H1 (cell line): Measurements from ENCODE around the gene TEX51. TPM values are rescaled to one million over a fixed set of nuclear protein-coding genes. Genes with fewer than 3 reads are reported as not detected.

ENCODE experiments used
- CTCF ChIA-PET: fragments of 300-600 bp; sonication (Branson Sonifier 250); formaldehyde crosslinking; loops from one replicate; lab custom pipeline; 2021; ENCODE audit not compliant: partially characterized antibody; lab: Charles Lee
- POLR2A ChIA-PET: fragments of 300-600 bp; sonication (Branson Sonifier 250); formaldehyde crosslinking; loops from one replicate; lab custom pipeline; 2021; ENCODE audit warnings: inconsistent platforms; ENCODE audit not compliant: partially characterized antibody; lab: Charles Lee
- DNase-seq, 2 experiments: peaks; one replicate each; pipeline versions ENCODE4 v3.0.0 to v3.0.0-alpha.2; 2010 to 2022; ENCODE audit warnings: low spot score in 2 of 2, low read depth in 1 of 2, mixed read lengths in 1 of 2
- FAIRE-seq: peaks from 2 replicates; lab custom pipeline; 2011; peaks lifted over from hg19 to GRCh38; lab: Jason Lieb, UNC
- H2AFZ ChIP-seq: 2 replicates; pipeline ENCODE4 v1.8.1; 2012; ENCODE audit warnings: low read length, inconsistent platforms
- H2AK5ac ChIP-seq: 2 replicates; pipeline ENCODE4 v1.6.1; 2013; ENCODE audit warnings: low read depth, low read length
- H2BK120ac ChIP-seq: replicated peaks from 2 replicates; pipeline ENCODE3; 2013; ENCODE audit warnings: low read depth, low read length, inconsistent platforms
- H2BK12ac ChIP-seq: 2 replicates; pipeline ENCODE4 v1.6.1; 2013; ENCODE audit warnings: low read depth, low read length
- H2BK15ac ChIP-seq: 2 replicates; pipeline ENCODE4 v1.6.1; 2013; ENCODE audit warnings: low read length
- H2BK20ac ChIP-seq: 2 replicates; pipeline ENCODE4 v1.6.1; 2013; ENCODE audit warnings: low read length
- H2BK5ac ChIP-seq: 2 replicates; pipeline ENCODE4 v1.6.1; 2013; ENCODE audit warnings: low read depth, low read length
- H3K14ac ChIP-seq: 2 replicates; pipeline ENCODE4 v1.6.1; 2013; ENCODE audit warnings: inconsistent platforms; ENCODE audit not compliant: insufficient read length
- H3K18ac ChIP-seq: 2 replicates; pipeline ENCODE4 v1.6.1; 2013; ENCODE audit warnings: low read length; ENCODE audit errors: extremely low read depth
- H3K23ac ChIP-seq: 2 replicates; pipeline ENCODE4 v1.6.1; 2013; ENCODE audit warnings: inconsistent platforms; ENCODE audit not compliant: insufficient read length
- H3K23me2 ChIP-seq: 2 replicates; pipeline ENCODE4 v1.6.1; 2013; ENCODE audit warnings: low read depth, low read length
- H3K27ac ChIP-seq: 2 replicates; pipeline ENCODE4 v1.6.1; 2011; ENCODE audit warnings: low read depth, low read length, inconsistent platforms
- H3K27me3 ChIP-seq, 4 experiments: replicated peaks in 1 of 4; 1 replicate in 1 of 4; 2 replicates in 3 of 4; pipeline versions ENCODE4 v1.6.1 to v1.8.1; 2011 to 2013; ENCODE audit warnings: low read length in 3 of 4, mild to moderate bottlenecking in 3 of 4, inconsistent platforms in 2 of 4, mixed read lengths in 2 of 4, moderate library complexity in 1 of 4; ENCODE audit not compliant: control insufficient read depth in 3 of 4, insufficient read depth in 3 of 4; ENCODE audit errors: extremely low read depth in 1 of 4
- H3K36me3 ChIP-seq, 4 experiments: 2 replicates each; pipeline versions ENCODE4 v1.6.1 to v1.8.1; 2011 to 2013; ENCODE audit warnings: mild to moderate bottlenecking in 4 of 4, low read length in 3 of 4, moderate library complexity in 2 of 4, control low read depth in 1 of 4, inconsistent platforms in 1 of 4; ENCODE audit not compliant: insufficient read depth in 4 of 4, control insufficient read depth in 2 of 4
- H3K4ac ChIP-seq: replicated peaks from 2 replicates; pipeline ENCODE3; 2013; ENCODE audit warnings: low read length, low read depth, mixed read lengths, inconsistent platforms; ENCODE audit not compliant: insufficient read length
- H3K4me1 ChIP-seq, 4 experiments: replicated peaks in 1 of 4; 1 replicate in 1 of 4; 2 replicates in 3 of 4; pipeline versions ENCODE4 v1.6.1 to v1.8.1; 2011 to 2013; ENCODE audit warnings: low read length in 3 of 4, inconsistent platforms in 2 of 4, mixed read lengths in 1 of 4; ENCODE audit not compliant: insufficient read depth in 4 of 4, control insufficient read depth in 3 of 4
- H3K4me2 ChIP-seq, 2 experiments: 2 replicates each; pipeline versions ENCODE4 v1.6.1 to v1.8.1; 2011 to 2013; ENCODE audit warnings: low read depth in 2 of 2, low read length in 2 of 2, control low read depth in 1 of 2, inconsistent platforms in 1 of 2, mild to moderate bottlenecking in 1 of 2; ENCODE audit not compliant: insufficient read depth in 1 of 2
- H3K4me3 ChIP-seq, 4 experiments: fragments of 200-600, 300-600 bp in 1 of 4; sonication (generic), shearing (Covaris generic), sonication (Bioruptor Twin) in 1 of 4; 2 replicates each; pipeline versions ENCODE4 v1.5.1 to v1.8.1; 2011 to 2016; ENCODE audit warnings: low read length in 4 of 4, low read depth in 3 of 4, control low read depth in 2 of 4, inconsistent platforms in 2 of 4, mild to moderate bottlenecking in 2 of 4, mixed read lengths in 1 of 4, moderate library complexity in 1 of 4; ENCODE audit not compliant: insufficient read depth in 2 of 4; ENCODE audit errors: extremely low read depth in 1 of 4
- H3K56ac ChIP-seq: replicated peaks from 2 replicates; pipeline ENCODE3; 2013; ENCODE audit warnings: low read depth, mild to moderate bottlenecking, mixed read lengths, low read length, inconsistent platforms; ENCODE audit not compliant: insufficient read length
- H3K79me1 ChIP-seq: 2 replicates; pipeline ENCODE4 v1.6.1; 2013; ENCODE audit warnings: low read depth, low read length, control low read depth
- H3K79me2 ChIP-seq, 2 experiments: 2 replicates each; pipeline versions ENCODE4 v1.6.1 to v1.8.1; 2012 to 2013; ENCODE audit warnings: low read length in 2 of 2, mild to moderate bottlenecking in 2 of 2, inconsistent platforms in 1 of 2; ENCODE audit not compliant: insufficient read depth in 2 of 2, control insufficient read depth in 1 of 2
- H3K9ac ChIP-seq, 4 experiments: replicated peaks in 1 of 4; 1 replicate in 1 of 4; 2 replicates in 3 of 4; pipeline versions ENCODE4 v1.6.1 to v1.8.1; 2011 to 2013; ENCODE audit warnings: low read depth in 3 of 4, low read length in 3 of 4, control low read depth in 2 of 4, mild to moderate bottlenecking in 2 of 4, moderate library complexity in 2 of 4, inconsistent platforms in 1 of 4; ENCODE audit errors: extremely low read depth in 1 of 4
- H3K9me3 ChIP-seq, 2 experiments: 2 replicates each; pipeline versions ENCODE4 v1.6.1 to v1.8.1; 2012 to 2013; ENCODE audit warnings: mild to moderate bottlenecking in 2 of 2, moderate library complexity in 2 of 2, control low read depth in 1 of 2, inconsistent platforms in 1 of 2, low read depth in 1 of 2, low read length in 1 of 2, mixed read lengths in 1 of 2; ENCODE audit not compliant: insufficient read depth in 2 of 2
- H4K20me1 ChIP-seq, 2 experiments: replicated peaks in 1 of 2; 2 replicates each; pipeline versions ENCODE3 to v1.8.1; 2011 to 2013; ENCODE audit warnings: inconsistent platforms in 2 of 2, low read length in 2 of 2, mild to moderate bottlenecking in 1 of 2; ENCODE audit not compliant: insufficient read depth in 2 of 2, control insufficient read depth in 1 of 2
- H4K5ac ChIP-seq: 2 replicates; pipeline ENCODE4 v1.6.1; 2013; ENCODE audit warnings: low read length, low read depth, mixed read lengths, inconsistent platforms; ENCODE audit not compliant: insufficient read length
- H4K8ac ChIP-seq: 2 replicates; pipeline ENCODE4 v1.8.0; 2013; ENCODE audit warnings: mild to moderate bottlenecking, moderate library complexity, low read length, inconsistent platforms; ENCODE audit not compliant: insufficient read depth; ENCODE audit errors: extremely low read depth
- H4K91ac ChIP-seq: replicated peaks from 2 replicates; pipeline ENCODE3; 2013; ENCODE audit warnings: low read length, mixed read lengths, inconsistent platforms; ENCODE audit not compliant: insufficient read length
- CREB1 ChIP-seq: IDR thresholded peaks from 2 replicates; pipeline ENCODE4 v1.6.1; 2012; ENCODE audit warnings: inconsistent platforms
- EGR1 ChIP-seq: IDR thresholded peaks from 2 replicates; pipeline ENCODE4 v1.6.1; 2011; ENCODE audit warnings: low read depth, low read length, borderline replicate concordance
- EP300 ChIP-seq, 2 experiments: IDR thresholded peaks; 1 replicate in 1 of 2; 2 replicates in 1 of 2; pipeline ENCODE4 v1.6.1; 2011 to 2012; ENCODE audit warnings: low read depth in 2 of 2, low read length in 2 of 2, mild to moderate bottlenecking in 2 of 2, borderline replicate concordance in 1 of 2, inconsistent platforms in 1 of 2, moderate library complexity in 1 of 2
- JUN ChIP-seq: IDR thresholded peaks from 2 replicates; pipeline ENCODE4 v1.6.1; 2011; ENCODE audit warnings: low read depth, mild to moderate bottlenecking, improper control_type of control experiment, low read length
- JUND ChIP-seq: IDR thresholded peaks from 2 replicates; pipeline ENCODE4 v1.6.1; 2011; ENCODE audit warnings: mild to moderate bottlenecking, improper control_type of control experiment, low read length
- KDM1A ChIP-seq: fragments of 200-600, 300-600 bp; sonication (generic); IDR thresholded peaks from 2 replicates; pipeline ENCODE4 v1.7.1; 2016; ENCODE audit warnings: mild to moderate bottlenecking, low read length, borderline replicate concordance
- MAFK ChIP-seq: IDR thresholded peaks from 2 replicates; pipeline ENCODE4 v1.6.1; 2012; ENCODE audit warnings: low read depth, mild to moderate bottlenecking, improper control_type of control experiment, low read length
- MAX ChIP-seq: IDR thresholded peaks from 2 replicates; pipeline ENCODE4 v1.6.1; 2012; ENCODE audit warnings: inconsistent platforms
- PHF8 ChIP-seq: fragments of 200-600 bp; sonication (generic); conservative IDR thresholded peaks from 2 replicates; pipeline ENCODE4 v1.7.1; 2012; ENCODE audit warnings: low read depth, mild to moderate bottlenecking, inconsistent platforms, low read length, moderate library complexity
- POLR2A ChIP-seq, 2 experiments: IDR thresholded peaks; 1 replicate in 1 of 2; 2 replicates in 1 of 2; pipeline ENCODE4 v1.6.1; 2011; ENCODE audit warnings: low read depth in 2 of 2, low read length in 2 of 2, mild to moderate bottlenecking in 2 of 2; ENCODE audit errors: control extremely low read depth in 1 of 2
- POLR2AphosphoS5 ChIP-seq: IDR thresholded peaks from 2 replicates; pipeline ENCODE4 v1.6.1; 2011; ENCODE audit warnings: low read depth, low read length
- POU5F1 ChIP-seq: IDR thresholded peaks from 2 replicates; pipeline ENCODE4 v1.6.1; 2011; ENCODE audit warnings: low read depth, mild to moderate bottlenecking, low read length, moderate library complexity
- RAD21 ChIP-seq, 2 experiments: IDR thresholded peaks in 1 of 2; conservative IDR thresholded peaks in 1 of 2; 2 replicates each; pipeline ENCODE4 v1.6.1; 2011; ENCODE audit warnings: low read depth in 2 of 2, low read length in 2 of 2, improper control_type of control experiment in 1 of 2, inconsistent platforms in 1 of 2, mild to moderate bottlenecking in 1 of 2, moderate library complexity in 1 of 2
- RBBP5 ChIP-seq: IDR thresholded peaks from 2 replicates; pipeline ENCODE4 v1.7.1; 2012; ENCODE audit warnings: low read depth, mild to moderate bottlenecking, inconsistent platforms, low read length, moderate library complexity, borderline replicate concordance
- SIRT6 ChIP-seq: IDR thresholded peaks from one replicate; pipeline ENCODE4 v1.7.1; 2012; ENCODE audit warnings: low read length, inconsistent platforms
- WGBS, 2 experiments: shearing (Covaris generic) in 1 of 2; methylation state at CpG; one replicate each; pipeline versions ENCODE4 v1.1.6 to v1.1.7; 2013 to 2015; ENCODE audit warnings: low lambda C conversion rate in 2 of 2, mixed read lengths in 2 of 2, inconsistent platforms in 1 of 2, low coverage in 1 of 2, missing lambda C conversion rate in 1 of 2; ENCODE audit not compliant: insufficient replicate concordance in 2 of 2, insufficient coverage in 1 of 2, insufficient read length in 1 of 2; ENCODE audit errors: extremely low coverage in 1 of 2, missing lambda C conversion rate in 1 of 2; 5-methylcytosine and 5-hydroxymethylcytosine counted together
- polyA plus RNA-seq, 7 experiments: library from polyadenylated mRNA; depleted of rRNA in 3 of 7; stranded (reverse) in 5 of 7; unstranded in 2 of 7; fragments of >200 nt in 5 of 7; fragments of 200-250 nt in 2 of 7; gene quantifications; 1 replicate in 5 of 7; 2 replicates in 1 of 7; 4 replicates in 1 of 7; pipeline versions ENCODE4 v1.2.1 to v1.2.3, GENCODE V29; 2011 to 2013; ENCODE audit warnings: missing spikeins in 2 of 7, mixed read lengths in 2 of 7
- total RNA-seq: library from RNA; stranded (reverse); fragmentation: NEBNext Ultra II Directional; extraction: Animal tissue kit (Norgen Biotek cat#: 25700); gene quantifications from 2 replicates; pipeline ENCODE4 v1.2.1, GENCODE V29; 2021

Gene TEX51
- total and polyA plus RNA-seq, 2 of the 8 experiments (the other 6 are each of a cell fraction or from before 2014, with no cell fraction given): not detected

- no peak overlapping the region for H2AFZ ChIP-seq
- no peak overlapping the region for H2BK20ac ChIP-seq
- no peak overlapping the region for H3K9ac ChIP-seq
- no peaks in the 10 kb centered on the region for H3K9me3 ChIP-seq
- no peaks in the 10 kb centered on the region for H3K79me1 ChIP-seq
- no peak overlapping the region for H3K56ac ChIP-seq
- no peaks in the 10 kb centered on the region for H4K20me1 ChIP-seq
- 93% methylated on average over 2 of the region's 2 CpGs; no CpG with 5 or more reads in 1 of the 2 experiments for WGBS, 2 experiments
- POLR2A ChIA-PET: no interaction called here
- no peaks in the 10 kb centered on the region for H3K79me2 ChIP-seq
- no peak overlapping the region for H3K4ac ChIP-seq
- H4K91ac ChIP-seq: no peak overlapping the region
- DNase-seq (no peak), FAIRE-seq (no peak)
- no peak overlapping the region for H2BK12ac ChIP-seq
- H3K4me1 ChIP-seq: no peaks in the 10 kb centered on the region; a peak in 1 of 7 replicates
- no peak overlapping the region for H3K18ac ChIP-seq
- no peak overlapping the region for H4K5ac ChIP-seq
- H3K23ac ChIP-seq: no peak overlapping the region
- no peaks in the 10 kb centered on the region; the same call in 1 of the 2 replicates for H3K23me2 ChIP-seq
- no peak overlapping the region for H3K4me3 ChIP-seq
- H3K36me3 ChIP-seq: no peaks in the 10 kb centered on the region
- H2AK5ac ChIP-seq: no peak overlapping the region
- no peak overlapping the region for H2BK120ac ChIP-seq
- no peak overlapping the region for H3K4me2 ChIP-seq
- no peak overlapping the region for H2BK5ac ChIP-seq
- H4K8ac ChIP-seq: no peak overlapping the region
- H3K27ac ChIP-seq: no peak overlapping the region
- no peak overlapping the region for H2BK15ac ChIP-seq
- H3K14ac ChIP-seq: no peak overlapping the region
- no peaks in the 10 kb centered on the region for H3K27me3 ChIP-seq
- CTCF ChIA-PET: interaction anchor here (0.8 to 2.8 kb wide), 6 partner anchors 9 to 201 kb away, joined by 3 to 11 read pairs (median 4); no protein-coding TSS in a partner anchor
- TF ChIP-seq EGR1: no peak
- no peak for TF ChIP-seq MAFK
- no peak for TF ChIP-seq SIRT6
- no peak for TF ChIP-seq JUND
- no peak for TF ChIP-seq PHF8
- TF ChIP-seq POLR2A (IDR thresholded peaks at IDR 0.05; ENCODE audit: control extremely low read depth in 1 of 2, low read depth in 2 of 2, low read length in 2 of 2): no peak
- no peak for TF ChIP-seq POU5F1
- no peak for TF ChIP-seq CREB1
- no peak for TF ChIP-seq POLR2AphosphoS5
- TF ChIP-seq RBBP5: no peak
- no peak for TF ChIP-seq JUN
- no peak for TF ChIP-seq RAD21 (IDR thresholded peaks at IDR 0.05 in 1 of 2, conservative IDR thresholded peaks at IDR 0.05 in 1 of 2; ENCODE audit: low read depth in 2 of 2, low read length in 2 of 2)
- no peak for TF ChIP-seq MAX
- no peak for TF ChIP-seq EP300 (IDR thresholded peaks at IDR 0.05; ENCODE audit: borderline replicate concordance in 1 of 2, low read depth in 2 of 2, low read length in 2 of 2)
- TF ChIP-seq KDM1A: no peak
Observed at GRCh38 chr2:126860385-126860784, 38.3 kb upstream of the TEX51 start.
